ENCODE results near the gene MCL1.

MCL1 gene

GRCh38 chr1:150555971-150556865 lies 23.2 kb downstream of the MCL1 start:
- DNase-seq (ENCODE audit: low read depth): no peak

GRCh38 chr1:150555198-150555970 lies 24.0 kb downstream of the MCL1 start:
- DNase-seq (ENCODE audit: low read depth): no peak

GRCh38 chr1:150554086-150554452 lies 25.3 kb downstream of the MCL1 start:
- DNase-seq (ENCODE audit: low read depth): no peak

- no peak for DNase-seq (ENCODE audit: low read depth)
Observed at GRCh38 chr1:150553392-150554085, 25.9 kb downstream of the MCL1 start.

GRCh38 chr1:150552911-150553289 lies 26.5 kb downstream of the MCL1 start:
- DNase-seq (ENCODE audit: low read depth): no peak

GRCh38 chr1:150552128-150552910 lies 27.1 kb downstream of the MCL1 start:
- DNase-seq (ENCODE audit: low read depth): peak; percentile 59

GRCh38 chr1:150551784-150552127 lies 27.7 kb downstream of the MCL1 start:
- DNase-seq (ENCODE audit: low read depth): no peak

GRCh38 chr1:150551051-150551783 lies 28.2 kb downstream of the MCL1 start:
- DNase-seq (ENCODE audit: low read depth): no peak

GRCh38 chr1:150550222-150551050 lies 29.0 kb downstream of the MCL1 start:
- no peak for DNase-seq (ENCODE audit: low read depth)

GRCh38 chr1:150549496-150550221 lies 29.8 kb downstream of the MCL1 start:
- DNase-seq (ENCODE audit: low read depth): no peak

- no peak for DNase-seq (ENCODE audit: low read depth)
Observed at GRCh38 chr1:150548632-150549495, 30.5 kb downstream of the MCL1 start, which contains the start of gene ADAMTSL4. Gene ADAMTSL4 (plus strand): TSS chr1:150549408. CDS start chr1:150552289, 2,881 bp downstream.

GRCh38 chr1:150548324-150548631 lies 31.1 kb downstream of the MCL1 start:
- DNase-seq (ENCODE audit: low read depth): no peak

- DNase-seq (ENCODE audit: low read depth): no peak
Observed at GRCh38 chr1:150546294-150546937, 33.0 kb downstream of the MCL1 start.

- DNase-seq (ENCODE audit: low read depth): no peak
Observed at GRCh38 chr1:150545486-150546032, 33.9 kb downstream of the MCL1 start.

GRCh38 chr1:150544204-150544603 lies 35.2 kb downstream of the MCL1 start:
- no peak for DNase-seq (ENCODE audit: low read depth)

- no peak for DNase-seq (ENCODE audit: low read depth)
Observed at GRCh38 chr1:150543500-150544143, 35.8 kb downstream of the MCL1 start.
